PC-3 (cell line): ENCODE data around the gene TMC5.
"Not testable (repeated sequence)": the region's sequence is repeated elsewhere in the genome, so short reads cannot be mapped to it uniquely, and the experiment has no call there.

Experiments used
- CTCF ChIP-seq: fragments of 300-600 bp; sonication (generic); conservative IDR thresholded peaks from 2 replicates; pipeline ENCODE4 v1.5.1; 2017; ENCODE audit warnings: antibody characterized with exemption, low read depth, mild to moderate bottlenecking, low read length
- EZH2 ChIP-seq: fragments of 300-600 bp; sonication (generic); IDR thresholded peaks from one replicate; pipeline ENCODE4 v1.6.1; 2017; ENCODE audit warnings: antibody characterized with exemption, mild to moderate bottlenecking, low read length; ENCODE audit not compliant: unreplicated experiment
- EZH2phosphoT487 ChIP-seq: fragments of 300-600 bp; sonication (generic); IDR thresholded peaks from 2 replicates; pipeline ENCODE4 v1.6.1; 2018; ENCODE audit warnings: mild to moderate bottlenecking, antibody characterized with exemption, low read length, borderline replicate concordance

GRCh38 chr16:19397373-19397772 is 20.3 kb upstream of the TMC5 start:
- not testable (repeated sequence) for TF ChIP-seq CTCF, EZH2phosphoT487, EZH2
